ENCODE measurements around the gene MADCAM1. TPM values are rescaled to one million over a fixed set of nuclear protein-coding genes. Genes with fewer than 3 reads are reported as not detected.

MADCAM1 gene
- total RNA-seq, 1 donor = 0.72 TPM

GRCh38 chr19:482186-483041, 13.9 kb upstream of the MADCAM1 start:
- no peak overlapping the region for H2AFZ ChIP-seq (ENCODE audit: low read length)

GRCh38 chr19:483332-484072, 12.8 kb upstream of the MADCAM1 start:
- no peaks in the 10 kb centered on the region for H4K20me1 ChIP-seq (ENCODE audit: insufficient read depth, low read length)
- peak; percentile 67 for DNase-seq (ENCODE audit: insufficient read length, low spot score, missing footprints)
- no peak overlapping the region for H3K4me3 ChIP-seq (ENCODE audit: insufficient read depth, low read length)
- no peak overlapping the region for H3K4me2 ChIP-seq (ENCODE audit: insufficient read depth, low read length)
- H3K27me3 ChIP-seq (ENCODE audit: insufficient read depth, low read length) = peaks cover 2% of the 10 kb centered on the region
- no peak overlapping the region for H3K27ac ChIP-seq (ENCODE audit: low read depth, low read length)
- peaks cover 8% of the 10 kb centered on the region for H3K4me1 ChIP-seq (ENCODE audit: insufficient read depth, low read length)
- TF ChIP-seq CTCF (IDR thresholded peaks at IDR 0.05; ENCODE audit: extremely low read depth, low read depth, low read length) = no peak
- H2AFZ ChIP-seq (ENCODE audit: low read length) = no peak overlapping the region
- no peaks in the 10 kb centered on the region for H3K79me2 ChIP-seq (ENCODE audit: insufficient read depth, low read length)
- H3K36me3 ChIP-seq (ENCODE audit: insufficient read depth, low read length) = no peaks in the 10 kb centered on the region
- no peaks in the 10 kb centered on the region for H3K9me3 ChIP-seq (ENCODE audit: low read depth, low read length)

More at GRCh38 chr19:482186-483041, 13.9 kb upstream of the MADCAM1 start:
- H3K27me3 ChIP-seq (ENCODE audit: insufficient read depth, low read length) = peaks cover 2% of the 10 kb centered on the region
- peaks cover 8% of the 10 kb centered on the region for H3K4me1 ChIP-seq (ENCODE audit: insufficient read depth, low read length)
- TF ChIP-seq CTCF (IDR thresholded peaks at IDR 0.05; ENCODE audit: extremely low read depth, low read depth, low read length) = no peak
- H3K4me3 ChIP-seq (ENCODE audit: insufficient read depth, low read length) = no peak overlapping the region
- no peak overlapping the region for H3K27ac ChIP-seq (ENCODE audit: low read depth, low read length)
- no peaks in the 10 kb centered on the region for H4K20me1 ChIP-seq (ENCODE audit: insufficient read depth, low read length)
- no peaks in the 10 kb centered on the region for H3K9me3 ChIP-seq (ENCODE audit: low read depth, low read length)
- no peaks in the 10 kb centered on the region for H3K79me2 ChIP-seq (ENCODE audit: insufficient read depth, low read length)
- H3K4me2 ChIP-seq (ENCODE audit: insufficient read depth, low read length) = no peak overlapping the region
- H3K36me3 ChIP-seq (ENCODE audit: insufficient read depth, low read length) = no peaks in the 10 kb centered on the region
- DNase-seq (ENCODE audit: insufficient read length, low spot score, missing footprints) = peak; percentile 74

GRCh38 chr19:484494-484893, 11.8 kb upstream of the MADCAM1 start:
- DNase-seq (ENCODE audit: insufficient read length, low spot score, missing footprints) = peak; percentile 21
- Histone ChIP-seq H3K4me2 (ENCODE audit: insufficient read depth, low read length) (no peak overlapping the region), H3K36me3 (ENCODE audit: insufficient read depth, low read length) (no peaks in the 10 kb centered on the region), H4K20me1 (ENCODE audit: insufficient read depth, low read length) (no peaks in the 10 kb centered on the region), H3K4me1 (ENCODE audit: insufficient read depth, low read length) (peaks cover 8% of the 10 kb centered on the region), H3K4me3 (ENCODE audit: insufficient read depth, low read length) (no peak overlapping the region), H3K27me3 (ENCODE audit: insufficient read depth, low read length) (peaks cover 2% of the 10 kb centered on the region), H3K9me3 (ENCODE audit: low read depth, low read length) (no peaks in the 10 kb centered on the region), H2AFZ (ENCODE audit: low read length) (no peak overlapping the region), H3K79me2 (ENCODE audit: insufficient read depth, low read length) (no peaks in the 10 kb centered on the region), H3K27ac (ENCODE audit: low read depth, low read length) (no peak overlapping the region)
- TF ChIP-seq CTCF (IDR thresholded peaks at IDR 0.05; ENCODE audit: extremely low read depth, low read depth, low read length) = no peak

GRCh38 chr19:485077-485476, 11.2 kb upstream of the MADCAM1 start:
- Histone ChIP-seq H3K27ac (ENCODE audit: low read depth, low read length) (no peak overlapping the region), H3K4me3 (ENCODE audit: insufficient read depth, low read length) (no peak overlapping the region), H3K36me3 (ENCODE audit: insufficient read depth, low read length) (no peaks in the 10 kb centered on the region), H2AFZ (ENCODE audit: low read length) (no peak overlapping the region), H3K9me3 (ENCODE audit: low read depth, low read length) (no peaks in the 10 kb centered on the region), H3K27me3 (ENCODE audit: insufficient read depth, low read length) (peaks cover 2% of the 10 kb centered on the region), H3K4me2 (ENCODE audit: insufficient read depth, low read length) (peak overlapping the region; percentile 55), H3K79me2 (ENCODE audit: insufficient read depth, low read length) (no peaks in the 10 kb centered on the region), H3K4me1 (ENCODE audit: insufficient read depth, low read length) (peaks cover 14% of the 10 kb centered on the region), H4K20me1 (ENCODE audit: insufficient read depth, low read length) (no peaks in the 10 kb centered on the region)
- TF ChIP-seq CTCF (IDR thresholded peaks at IDR 0.05; ENCODE audit: extremely low read depth, low read depth, low read length) = no peak
- DNase-seq (ENCODE audit: insufficient read length, low spot score, missing footprints) = peak; percentile 62

Data from osteoblast (primary cell).